Stimulated activated CD4-positive, alpha-beta T cell treated with anti-CD3 and anti-CD28 coated beads, TNF-alpha, amount 100 ng/mL, for 1 hour (primary cell): ENCODE measurements around the gene AHNAK2.

Source experiments
- DNase-seq, 3 donors: peaks; one replicate each; pipeline ENCODE4 v3.0.0-alpha.2; 2020; ENCODE audit warnings: low read depth in 3 of 3, low spot score in 1 of 3

The AHNAK2 gene

DNA sequence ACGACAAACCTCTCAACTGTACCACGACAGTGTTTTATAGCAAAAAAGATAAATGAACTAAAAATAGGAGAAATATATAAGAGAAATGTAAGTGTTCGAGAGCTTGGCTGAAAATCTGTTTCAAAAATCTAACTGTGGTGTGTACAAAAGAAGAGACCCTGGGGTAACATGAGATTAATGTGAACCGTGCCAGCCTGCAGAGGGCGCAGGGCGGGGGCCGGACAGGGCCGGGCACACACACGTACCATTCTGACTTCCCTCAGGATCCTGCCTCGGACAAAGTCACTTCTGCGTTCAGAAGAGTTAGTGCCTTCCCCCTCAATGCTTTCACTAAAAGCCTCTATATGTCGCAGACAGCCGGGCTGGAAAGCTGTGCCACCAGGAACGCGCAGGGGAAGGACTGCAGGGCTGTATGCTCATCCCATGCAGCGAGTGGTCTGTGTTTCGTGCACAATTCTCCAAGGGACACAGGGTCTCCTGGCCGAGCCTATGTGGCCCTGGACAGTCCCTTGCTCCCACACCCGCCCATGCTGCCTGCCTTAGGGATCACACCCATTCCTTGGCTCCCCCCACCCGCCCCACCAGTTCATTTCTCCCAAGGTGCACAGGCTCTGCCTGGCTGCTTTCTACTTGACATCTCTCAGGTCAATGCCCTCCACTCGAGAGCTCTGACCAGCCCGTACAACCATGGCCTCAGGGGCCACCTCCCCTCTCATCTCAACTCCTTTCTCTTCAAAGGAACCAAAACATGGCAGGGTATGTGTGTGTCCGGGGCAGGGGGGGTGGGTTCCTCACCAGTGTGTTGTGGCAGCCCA, 34.2 kb upstream of the AHNAK2 start:
- DNase-seq: no peak

DNA sequence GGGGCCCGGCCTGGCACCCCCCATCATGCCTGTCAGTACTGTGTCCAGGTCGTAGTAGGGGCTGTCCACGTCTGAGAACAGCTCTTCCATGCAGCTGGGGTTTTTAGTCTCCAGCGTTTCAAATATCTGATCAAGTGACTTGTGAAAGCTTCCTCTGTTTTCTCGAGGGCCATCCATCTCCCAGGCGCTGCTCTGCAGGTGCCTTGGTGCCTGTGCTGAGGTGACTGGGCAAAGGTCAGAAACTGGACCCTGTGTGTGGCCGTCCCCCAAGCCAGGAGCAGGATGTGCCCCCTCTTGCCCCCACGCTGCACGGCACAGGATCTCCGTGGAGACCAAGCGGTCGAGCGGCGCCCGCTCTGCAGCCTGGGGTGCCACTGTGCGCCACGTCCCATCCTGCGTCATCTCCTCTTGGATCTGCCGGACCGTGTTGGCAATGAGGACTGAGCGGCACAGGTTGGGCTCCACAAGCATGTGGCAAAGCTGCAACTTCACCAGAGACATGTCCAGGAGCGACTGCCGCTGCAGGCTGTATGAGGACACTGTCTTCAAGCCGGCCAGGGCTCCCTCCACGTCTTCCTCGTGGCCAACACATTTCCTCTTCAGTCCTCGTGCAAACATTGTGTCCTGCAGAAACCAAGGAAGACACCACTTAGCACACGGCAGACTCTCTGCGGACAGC, 33.3 kb upstream of the AHNAK2 start:
- DNase-seq: no peak

- no peak for DNase-seq
These were observed 32.7 kb upstream of the AHNAK2 start for GRCh38 chr14:105010891-105011291.

- no peak for DNase-seq
These were observed 31.9 kb upstream of the AHNAK2 start for GRCh38 chr14:105010106-105010505.

DNA sequence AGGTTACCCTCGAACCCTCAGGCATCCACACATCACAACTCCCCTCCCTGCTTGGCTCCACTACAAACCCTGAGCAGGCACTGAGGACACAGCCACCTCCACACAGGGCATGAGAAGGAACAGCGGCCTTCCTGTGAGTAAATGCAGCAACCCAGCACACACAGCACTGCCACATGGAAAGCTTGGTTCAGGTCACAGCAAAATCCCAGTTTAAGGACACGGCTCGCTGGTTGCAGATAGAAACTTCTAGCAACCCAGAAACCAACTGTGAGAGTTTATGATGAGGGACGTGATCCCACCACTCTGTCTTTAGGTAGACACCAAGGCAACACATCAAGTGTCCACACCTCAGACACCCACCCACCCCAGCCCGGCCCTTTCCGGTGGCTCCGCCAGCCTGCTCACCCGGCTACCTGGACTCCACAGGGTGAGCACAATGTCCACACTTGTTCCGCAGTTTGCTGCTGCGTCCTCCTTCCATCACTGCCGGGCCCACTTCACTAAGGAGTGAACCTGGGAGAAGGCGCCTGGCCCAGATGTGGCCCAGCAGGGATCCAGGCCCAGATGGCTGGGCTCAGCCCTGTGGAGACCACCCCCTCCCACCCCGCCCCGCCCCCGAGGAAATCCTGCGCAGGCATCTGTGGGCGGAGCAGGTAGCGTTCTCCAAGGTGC, 29.6 kb upstream of the AHNAK2 start:
- DNase-seq: no peak

- DNase-seq: no peak
These were observed 28.8 kb upstream of the AHNAK2 start for GRCh38 chr14:105006831-105007592.

DNA sequence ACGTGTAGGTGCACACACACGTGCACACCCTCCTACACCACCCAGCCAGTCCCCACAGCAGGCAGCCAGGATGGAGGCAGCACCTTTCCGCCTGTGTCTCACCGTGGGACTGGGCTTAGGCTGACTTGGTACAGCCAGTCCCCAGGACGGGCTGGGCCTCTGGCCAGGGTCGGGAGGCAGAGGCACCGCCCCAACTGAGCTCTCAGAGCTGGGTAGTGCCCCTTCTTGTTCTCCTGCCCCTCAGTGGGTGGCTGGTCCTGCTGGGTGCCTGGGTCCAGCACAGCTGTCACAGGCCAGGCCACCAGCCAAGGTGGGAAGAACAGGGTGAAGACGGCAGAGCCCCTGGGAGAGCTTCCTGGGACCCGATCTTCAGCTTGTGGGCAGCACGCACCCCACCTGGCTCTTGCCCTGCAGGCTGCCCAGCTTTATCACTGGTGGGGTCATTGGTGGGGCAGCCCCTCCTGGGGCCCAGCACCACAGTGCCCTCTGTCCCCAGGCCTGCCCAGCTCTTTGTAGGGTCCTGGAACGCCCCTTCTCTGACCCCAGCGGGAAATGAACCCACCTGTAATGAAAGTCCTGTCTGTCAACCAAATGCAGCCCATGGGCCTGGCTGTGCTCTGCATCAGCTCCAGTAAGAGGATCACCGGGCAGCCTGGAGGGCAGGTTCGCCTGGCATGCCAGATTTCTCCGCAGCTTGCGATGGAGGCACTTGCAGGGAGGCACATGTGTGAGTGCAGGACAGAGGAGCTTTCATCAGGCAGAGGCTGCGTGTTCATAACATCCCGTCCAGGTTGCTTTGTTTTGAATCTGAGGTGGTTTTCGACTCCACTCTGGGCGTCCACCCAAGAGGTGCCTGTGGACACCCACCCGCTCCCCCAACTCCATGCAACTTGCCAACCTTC, 28.0 kb upstream of the AHNAK2 start:
- no peak for DNase-seq

- DNase-seq: no peak
These were observed 27.3 kb upstream of the AHNAK2 start for GRCh38 chr14:105005329-105005928.

- DNase-seq: no peak
These were observed 21.2 kb upstream of the AHNAK2 start for GRCh38 chr14:104999361-104999760.

- no peak for DNase-seq
These were observed 20.6 kb upstream of the AHNAK2 start for GRCh38 chr14:104998801-104999200.

DNA sequence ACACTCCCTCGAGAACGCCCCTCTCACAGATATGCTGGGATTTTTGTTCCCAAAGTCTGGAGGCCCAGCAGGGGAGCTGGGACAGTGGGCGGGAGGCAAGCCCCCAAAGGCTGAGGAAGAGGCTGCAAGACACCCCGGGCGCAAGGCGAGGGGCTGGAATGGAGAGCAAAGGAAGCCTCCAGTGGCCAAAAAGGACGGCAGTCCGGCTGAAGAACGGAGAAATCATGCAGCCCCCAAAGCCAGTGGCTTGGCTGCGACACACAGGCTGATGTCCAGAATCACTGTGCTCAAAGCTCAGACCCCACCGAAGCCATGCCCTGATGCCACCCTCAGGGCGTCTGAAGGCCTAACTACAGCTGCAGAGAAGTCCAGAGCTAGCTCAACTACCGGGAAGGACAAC, 18.3 kb upstream of the AHNAK2 start:
- DNase-seq: no peak

DNA sequence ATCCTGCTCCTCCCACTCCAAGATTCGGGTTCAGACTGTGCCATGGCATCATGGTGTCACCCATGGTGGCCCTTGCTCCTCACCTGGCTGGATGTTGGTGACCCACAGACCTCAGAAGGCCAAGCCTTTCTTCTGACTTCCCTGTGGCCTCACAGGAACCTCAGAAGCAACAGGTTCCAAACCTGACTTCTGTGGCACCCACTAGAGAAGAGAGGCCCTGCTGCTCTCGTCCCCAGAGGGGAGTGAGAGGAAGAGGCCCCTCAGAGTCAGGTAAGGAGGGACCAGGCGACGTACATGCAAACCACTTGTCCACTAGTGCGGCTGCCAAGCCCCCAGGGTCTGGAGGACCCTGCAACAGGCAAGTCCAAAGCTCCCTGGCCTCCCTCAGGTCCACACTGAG, 17.9 kb upstream of the AHNAK2 start:
- DNase-seq: no peak

- DNase-seq: no peak
These were observed 16.8 kb upstream of the AHNAK2 start for GRCh38 chr14:104994978-104995377.

DNA sequence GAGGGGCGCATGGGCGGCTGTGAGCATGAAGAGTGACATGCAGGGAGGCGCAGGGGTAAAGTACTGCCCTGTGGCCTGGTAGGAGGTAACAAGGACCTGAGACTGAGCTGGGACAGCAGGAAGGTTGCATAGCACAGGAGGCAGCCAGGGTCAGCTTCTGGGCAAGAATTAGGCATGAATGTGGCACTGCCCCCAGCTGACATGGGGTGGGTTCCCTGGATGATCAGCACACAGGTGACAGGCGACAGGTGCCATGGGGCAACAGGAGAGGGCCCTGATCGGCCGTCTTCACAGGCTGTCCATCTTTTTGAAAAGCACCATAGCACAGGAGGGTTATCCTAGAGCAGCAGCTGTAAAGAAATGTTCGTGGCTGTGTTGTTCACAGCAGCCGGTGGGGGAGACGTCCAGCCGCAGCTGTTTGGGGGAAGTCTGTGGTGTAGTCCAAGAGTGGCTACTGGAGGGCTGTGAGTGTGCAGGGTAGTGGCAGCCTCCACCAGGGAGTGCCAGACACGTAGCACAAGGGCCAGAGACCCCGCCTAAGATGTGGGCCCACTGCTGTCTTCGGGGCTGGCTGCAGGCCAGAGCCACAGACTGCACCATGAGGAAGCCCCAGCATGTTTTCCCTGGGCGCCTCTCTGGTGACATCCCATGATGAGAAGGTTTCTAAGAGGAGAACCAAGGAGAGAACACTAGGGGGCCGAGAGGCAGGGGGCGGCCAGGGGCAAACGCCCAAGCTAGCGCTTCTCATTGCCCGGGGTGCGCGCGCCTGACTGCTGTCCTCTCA, 15.8 kb upstream of the AHNAK2 start:
- DNase-seq: no peak

DNA sequence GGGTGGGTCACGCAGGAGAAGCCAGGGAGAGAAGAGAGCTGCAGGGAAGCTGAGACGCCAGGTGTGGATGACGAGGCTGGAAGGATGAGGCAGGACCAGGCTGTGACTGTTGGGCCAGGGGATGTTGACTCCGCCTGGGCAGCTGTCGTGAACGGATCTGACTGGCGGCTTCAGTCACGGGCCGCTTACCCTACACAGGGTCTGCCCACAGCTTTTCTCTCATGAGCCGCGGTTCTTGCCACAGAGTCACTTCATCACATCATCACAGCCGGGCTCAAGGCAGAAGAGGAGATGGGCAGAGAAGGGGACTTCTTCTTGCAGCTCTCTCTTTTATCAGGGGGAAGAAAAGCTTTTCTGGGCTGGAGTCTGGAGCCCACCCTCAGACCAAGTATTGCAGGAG, 15.1 kb upstream of the AHNAK2 start:
- DNase-seq: no peak

DNA sequence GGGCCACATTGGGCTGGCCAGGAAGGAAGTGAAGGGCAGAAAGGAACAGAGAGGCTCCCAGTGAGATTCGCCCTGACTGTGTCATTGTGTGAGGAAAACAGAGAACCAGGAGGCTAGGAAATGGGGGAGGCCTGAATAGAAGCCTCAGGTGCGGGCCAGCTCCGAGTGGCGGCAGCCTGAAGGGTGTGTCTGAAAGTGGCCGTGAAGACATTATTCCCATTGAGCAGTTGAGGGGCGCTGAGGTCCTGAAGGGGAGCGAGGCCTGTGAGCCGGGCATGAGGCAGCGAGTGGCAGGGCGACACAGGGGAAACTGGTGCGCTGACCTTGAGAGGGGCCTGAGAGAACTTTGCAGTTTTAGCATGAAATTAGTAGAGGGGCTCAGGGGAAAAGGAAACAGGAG, 14.3 kb upstream of the AHNAK2 start:
- no peak for DNase-seq

DNA sequence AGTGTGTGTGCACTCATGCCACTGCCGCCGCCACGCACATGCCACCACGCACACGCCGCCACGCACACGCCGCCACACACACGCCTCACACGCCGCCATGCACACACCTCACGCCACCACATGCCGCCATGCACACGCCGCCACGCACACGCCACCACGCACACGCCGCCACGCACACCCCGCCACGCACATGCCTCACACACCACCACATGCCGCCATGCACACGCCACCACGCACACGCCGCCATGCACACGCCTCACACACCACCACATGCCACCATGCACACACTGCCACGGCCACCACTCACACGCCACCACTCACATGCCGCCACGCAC, 13.7 kb upstream of the AHNAK2 start:
- DNase-seq: no peak

- no peak for DNase-seq
These were observed 11.8 kb upstream of the AHNAK2 start for GRCh38 chr14:104989951-104990303.

DNA sequence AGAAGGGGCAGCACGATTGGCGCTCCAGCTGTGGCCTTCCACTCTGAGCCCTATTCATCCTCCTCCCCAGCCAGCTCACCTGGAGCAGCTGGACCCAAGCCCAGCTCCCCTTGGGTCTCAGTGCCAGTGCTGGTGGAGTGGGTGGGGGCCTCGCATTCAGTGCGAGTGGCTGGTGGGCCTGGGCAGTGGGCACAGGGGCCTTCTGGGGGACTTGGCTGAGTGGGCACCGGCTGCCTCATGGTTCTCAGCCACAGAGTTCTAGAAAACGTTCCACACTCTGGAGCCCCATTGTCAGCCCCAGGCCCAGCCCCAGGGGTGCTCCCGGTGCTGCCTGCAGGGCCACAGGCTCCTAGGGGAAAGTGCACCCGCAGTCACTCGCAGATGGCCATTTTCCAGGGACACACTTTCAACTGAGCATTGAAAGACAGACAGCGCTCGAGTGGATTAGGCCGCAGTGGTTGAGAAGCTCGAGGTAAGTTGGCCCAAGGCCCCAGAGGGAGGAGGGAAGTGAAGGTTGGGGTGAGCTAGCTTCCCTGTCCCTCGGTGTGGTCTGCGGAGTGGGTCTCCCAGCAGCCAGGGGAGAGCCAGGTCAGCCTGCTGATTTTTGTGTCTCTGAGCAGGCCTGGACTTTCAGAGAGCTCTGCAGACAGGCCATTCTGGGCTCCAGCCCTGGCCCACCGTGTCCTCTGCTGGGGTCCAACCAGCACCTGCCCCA, 11.2 kb upstream of the AHNAK2 start:
- no peak for DNase-seq
